ENCODE measurements around the gene ENTPD2.

GRCh38 chr9:137055385-137056364 lies 1.8 kb upstream of the ENTPD2 start:
- TF ChIP-seq CTCF (IDR thresholded peaks at IDR 0.05) (no peak), POLR2A (IDR thresholded peaks at IDR 0.05) (no peak)

All from adrenal gland (tissue), 5 donors.